ENCODE data around the gene LDLRAD4. TPM values are rescaled to one million over a fixed set of nuclear protein-coding genes. Genes with fewer than 3 reads are reported as not detected.

The LDLRAD4 gene
- total and polyA plus RNA-seq, 2 donors (not counting 1 experiment from before 2014, with no cell fraction given) = 13.9 to 35.7 TPM

- H3K9ac ChIP-seq (ENCODE audit: low read length) = peak overlapping the region; percentile 72
- Mint-ChIP-seq H3K4me1 (peaks cover 75% of the 10 kb centered on the region), H3K9me3 (ENCODE audit: insufficient read depth) (no peaks in the 10 kb centered on the region), H3K4me3 (peak overlapping the region; percentile 88), H3K27me3 (no peaks in the 10 kb centered on the region), H3K27ac (peak overlapping the region; percentile 95)
- peak overlapping the region; percentile 77 for H3K4me2 ChIP-seq (replicated peaks; ENCODE audit: low read depth, low read length, poor library complexity, severe bottlenecking)
- H2AFZ ChIP-seq (ENCODE audit: insufficient read depth, low read depth, low read length, poor library complexity, severe bottlenecking) = no peak overlapping the region
- H3K79me2 ChIP-seq (ENCODE audit: control insufficient read depth, insufficient read depth, low read length) = peaks cover 38% of the 10 kb centered on the region
- ChIA-PET CTCF (interaction anchor here (0.5 to 3.1 kb wide), 12 partner anchors 9 to 124 kb away, joined by 3 to 43 read pairs (median 8); no protein-coding TSS in a partner anchor), POLR2A (interaction anchor here (0.7 to 3.1 kb wide), 8 partner anchors 9 to 1190 kb away, joined by 3 to 31 read pairs (median 6); no protein-coding TSS in a partner anchor)
- H3K27me3 ChIP-seq (replicated peaks in 1 of 4; ENCODE audit: control extremely low read depth in 1 of 4, control insufficient read depth in 3 of 4, insufficient read depth in 4 of 4, low read length in 3 of 4) = no peaks in the 10 kb centered on the region
- 15% methylated on average over 15 of the region's 18 CpGs for WGBS (ENCODE audit: insufficient coverage)
- H3K4me3 ChIP-seq (ENCODE audit: control extremely low read depth in 1 of 5, extremely low read depth in 1 of 5, insufficient read depth in 1 of 5, low read depth in 2 of 5, low read length in 4 of 5) = peak overlapping the region; percentile 26 to 53 (median 35)
- no peaks in the 10 kb centered on the region for H3K9me3 ChIP-seq (ENCODE audit: control extremely low read depth in 1 of 3, control insufficient read depth in 2 of 3, insufficient read depth in 1 of 3, low read length in 2 of 3)
- no peaks in the 10 kb centered on the region for H3K36me3 ChIP-seq (replicated peaks in 1 of 2; ENCODE audit: control extremely low read depth in 1 of 2, control insufficient read depth in 1 of 2, extremely low read depth in 1 of 2, insufficient read depth in 2 of 2, low read length in 1 of 2)
- peaks cover 67 to 72% of the 10 kb centered on the region in 2 donors for H3K4me1 ChIP-seq (ENCODE audit: control insufficient read depth in 2 of 2, insufficient read depth in 2 of 2, low read length in 2 of 2)
- intact Hi-C loops (cut with micrococcal nuclease) = loop anchor here (1.0 to 10.0 kb wide), 7 partner anchors 10 to 682 kb away; partner anchors contain the start of genes CEP192 and PTPN2
- no peaks in the 10 kb centered on the region for H4K20me1 ChIP-seq (ENCODE audit: control insufficient read depth, insufficient read depth, low read length, poor library complexity, severe bottlenecking)
- ATAC-seq (ENCODE audit: low read depth) (peak; percentile 60), DNase-seq (peak; percentile 88)
- TF ChIP-seq EZH2 (IDR thresholded peaks at IDR 0.05; ENCODE audit: borderline replicate concordance, insufficient read depth, low read depth, low read length, poor library complexity, severe bottlenecking) = no peak
- TF ChIP-seq CTCF (IDR thresholded peaks at IDR 0.05) = no peak
- H3K27ac ChIP-seq (ENCODE audit: low read length in 2 of 2) = peak overlapping the region; percentile 97
Measured at GRCh38 chr18:13566941-13567746, 348.6 kb downstream of the LDLRAD4 start.
